ENCODE measurements around the gene SFTPA2.
"Not testable (repeated sequence)": the region's sequence is repeated elsewhere in the genome, so short reads cannot be mapped to it uniquely, and the experiment has no call there.

The SFTPA2 gene

DNA sequence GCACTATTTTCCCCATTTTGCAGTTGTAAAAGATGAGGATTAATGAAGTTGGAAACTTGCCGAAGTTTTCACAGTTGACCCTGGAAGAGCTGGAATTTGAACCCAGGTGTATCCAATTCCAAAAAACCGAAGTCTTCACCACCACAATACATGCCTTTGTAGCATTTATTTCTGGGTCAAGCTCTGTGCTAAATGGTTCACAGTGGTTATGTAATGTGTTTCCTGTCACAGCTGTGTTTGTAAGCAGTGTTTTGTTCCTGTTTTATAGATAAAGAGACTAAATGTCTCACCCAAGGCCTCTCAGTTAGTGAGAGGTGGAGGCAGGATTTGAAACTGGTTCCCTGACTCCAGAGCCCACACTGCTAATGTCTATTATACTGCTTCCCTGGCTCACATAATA, 17.6 kb downstream of the SFTPA2 start:
- no peaks in the 10 kb centered on the region for H3K36me3 Mint-ChIP-seq
- H3K9me3 Mint-ChIP-seq, result no peaks in the 10 kb centered on the region
- H3K4me1 Mint-ChIP-seq, result peaks cover 6% of the 10 kb centered on the region
- no peak overlapping the region for H3K4me3 Mint-ChIP-seq
- DNase-seq (ENCODE audit: low spot score in 2 of 2) (no peak), ATAC-seq (no peak)
- H3K27ac Mint-ChIP-seq, result no peak overlapping the region

DNA sequence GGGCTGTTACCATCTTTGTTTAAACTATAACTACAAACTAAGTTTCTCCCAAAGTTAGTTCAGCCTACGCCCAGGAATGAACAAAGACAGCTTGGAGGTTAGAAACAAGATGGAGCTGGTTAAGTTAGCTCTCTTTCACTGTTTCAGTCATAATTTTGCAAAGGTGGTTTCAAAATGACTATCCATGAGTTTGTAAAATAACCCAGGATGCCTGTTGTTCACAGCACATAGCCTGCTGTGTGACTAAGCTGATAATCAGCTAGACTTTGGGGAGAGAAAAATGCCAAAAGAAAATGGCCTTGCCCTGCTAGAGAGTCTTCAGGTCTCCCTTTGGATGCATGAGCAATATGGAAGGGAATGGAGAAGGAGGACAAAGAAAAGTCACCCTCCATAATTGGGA, 19.3 kb downstream of the SFTPA2 start:
- H3K4me1 Mint-ChIP-seq; H3K27ac Mint-ChIP-seq; H3K4me3 Mint-ChIP-seq; DNase-seq (ENCODE audit: low spot score in 2 of 2); H3K9me3 Mint-ChIP-seq; H3K36me3 Mint-ChIP-seq: not testable (repeated sequence)
- ATAC-seq, result peak; percentile 89

DNA sequence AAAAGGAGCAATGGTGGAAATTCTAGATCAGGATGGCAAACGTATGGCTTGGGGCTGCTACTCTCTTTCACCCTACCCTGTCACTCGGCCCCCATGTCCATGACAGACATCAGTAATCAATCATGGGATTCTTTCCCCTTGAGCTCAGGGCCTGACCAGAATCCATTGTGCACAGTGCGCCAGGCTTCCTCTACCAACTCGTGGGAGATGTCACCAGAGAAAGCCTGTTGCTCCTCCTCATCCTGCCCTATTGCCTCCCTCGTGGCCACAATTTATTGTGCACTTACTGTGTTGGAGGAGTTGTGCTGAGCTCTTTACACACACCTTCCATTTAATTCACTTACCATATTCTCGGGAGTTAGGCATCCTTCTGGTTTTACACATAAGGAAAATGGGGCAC, 21.9 kb downstream of the SFTPA2 start:
- H3K4me1 Mint-ChIP-seq; H3K36me3 Mint-ChIP-seq; H3K27ac Mint-ChIP-seq; H3K9me3 Mint-ChIP-seq; H3K4me3 Mint-ChIP-seq; DNase-seq (ENCODE audit: low spot score in 2 of 2); ATAC-seq: not testable (repeated sequence)

DNA sequence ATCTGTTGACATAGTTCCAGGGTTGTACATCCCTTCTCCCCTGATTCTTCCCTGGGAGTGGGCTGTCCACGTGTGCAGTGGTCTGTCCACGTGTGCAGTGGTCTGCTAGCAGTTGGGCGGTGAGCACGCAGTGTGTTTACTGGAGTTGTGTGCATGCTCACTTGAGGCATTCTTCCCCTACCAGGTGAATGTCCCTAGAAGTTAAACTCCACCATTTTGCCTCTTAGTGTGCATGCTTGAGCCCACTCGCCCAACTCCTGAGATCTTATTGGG, 26.4 kb downstream of the SFTPA2 start:
- not testable (repeated sequence) for DNase-seq (ENCODE audit: low spot score in 2 of 2); H3K4me1 Mint-ChIP-seq; H3K4me3 Mint-ChIP-seq; ATAC-seq; H3K9me3 Mint-ChIP-seq; H3K27ac Mint-ChIP-seq; H3K36me3 Mint-ChIP-seq

DNA sequence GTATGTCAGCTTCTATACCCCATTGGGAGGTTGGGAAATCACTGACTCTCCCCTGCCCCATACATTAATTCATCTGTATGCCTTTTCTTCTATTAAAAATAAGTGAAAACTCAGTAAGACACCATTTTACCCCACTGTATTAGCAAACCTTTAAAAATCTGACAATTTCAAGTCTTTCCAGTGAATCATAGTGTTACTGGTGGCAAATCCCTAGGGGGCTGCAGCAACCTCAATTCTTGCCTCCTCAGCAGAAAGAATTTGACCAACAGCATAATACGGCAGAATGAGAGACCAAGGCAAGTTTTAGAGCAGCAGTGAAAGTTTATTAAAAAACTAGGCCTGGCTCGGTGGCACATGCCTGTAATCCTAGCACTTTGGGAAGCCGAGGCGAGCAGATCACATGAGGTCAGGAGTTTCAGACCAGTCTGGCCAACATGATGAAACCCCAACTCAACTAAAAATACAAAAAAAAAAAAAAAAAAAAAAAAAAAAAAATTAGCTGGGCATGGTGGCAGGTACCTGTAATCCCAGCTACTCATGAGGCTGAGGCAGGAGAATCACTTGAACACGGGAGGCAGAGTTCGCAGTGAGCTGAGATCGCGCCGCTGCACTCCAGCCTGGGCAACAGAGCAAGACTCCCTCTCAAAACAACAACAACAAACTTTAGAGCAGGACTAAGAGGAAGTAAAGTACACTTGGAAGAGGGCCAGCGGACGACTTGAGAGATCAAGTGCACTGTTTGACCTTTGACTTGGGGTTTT, 26.9 kb downstream of the SFTPA2 start:
- H3K4me3 Mint-ChIP-seq; ATAC-seq; H3K9me3 Mint-ChIP-seq; H3K27ac Mint-ChIP-seq; H3K36me3 Mint-ChIP-seq; DNase-seq (ENCODE audit: low spot score in 2 of 2); H3K4me1 Mint-ChIP-seq: not testable (repeated sequence)

DNA sequence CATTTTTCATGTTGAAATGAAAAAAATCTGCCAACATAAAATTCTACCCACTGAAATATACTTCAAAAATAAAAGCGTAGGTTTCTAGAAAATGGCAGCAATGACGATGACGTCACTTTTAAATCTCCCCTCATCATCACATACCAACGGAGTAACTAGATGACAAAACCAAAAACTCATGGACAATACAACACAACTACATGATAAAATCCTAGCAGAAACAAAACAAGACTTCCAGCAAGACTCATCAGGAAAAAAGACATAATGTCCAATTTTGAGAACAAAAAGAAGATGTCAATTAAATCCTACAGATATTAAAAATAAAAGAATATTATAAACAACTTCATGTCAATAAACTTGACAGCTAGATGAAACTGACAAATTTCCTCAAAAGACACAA, 31.9 kb downstream of the SFTPA2 start:
- H3K27ac Mint-ChIP-seq; H3K4me3 Mint-ChIP-seq; H3K4me1 Mint-ChIP-seq; ATAC-seq; H3K36me3 Mint-ChIP-seq; DNase-seq (ENCODE audit: low spot score in 2 of 2); H3K9me3 Mint-ChIP-seq: not testable (repeated sequence)

DNA sequence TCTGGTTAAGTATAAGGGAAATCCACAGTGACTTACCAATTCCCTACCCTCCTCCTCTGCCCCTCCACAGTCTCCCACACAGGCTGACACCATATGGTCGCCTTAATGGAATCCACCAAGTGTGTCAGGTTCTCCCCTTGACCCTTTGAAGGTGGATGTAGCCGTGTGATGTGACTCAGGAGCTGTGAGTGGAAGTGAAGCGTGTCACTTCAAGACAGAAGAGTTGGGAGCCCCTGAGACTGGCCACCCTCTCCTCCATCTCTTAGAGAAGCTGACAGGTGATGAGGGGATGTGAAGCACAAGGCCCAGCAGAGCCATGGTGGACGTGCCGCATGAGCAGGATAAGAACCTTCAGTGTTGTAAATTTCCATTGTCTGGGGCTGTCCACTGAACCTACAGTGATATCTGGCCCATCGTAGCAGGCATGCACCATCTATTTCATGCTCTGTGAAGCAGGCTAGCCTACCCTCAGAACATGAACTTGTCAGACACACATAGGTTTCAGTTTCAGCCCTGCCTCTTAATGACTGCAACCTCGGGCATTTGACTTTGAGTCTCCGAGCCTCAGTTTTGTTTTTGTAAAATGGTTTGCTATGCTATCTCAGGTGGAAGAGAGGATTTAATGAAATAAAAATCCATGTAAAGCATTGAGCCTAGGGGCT, 35.0 kb downstream of the SFTPA2 start:
- H3K36me3 Mint-ChIP-seq; H3K27ac Mint-ChIP-seq; H3K9me3 Mint-ChIP-seq; H3K4me3 Mint-ChIP-seq; DNase-seq (ENCODE audit: low spot score in 2 of 2); H3K4me1 Mint-ChIP-seq: not testable (repeated sequence)
- peak; percentile 41 for ATAC-seq

DNA sequence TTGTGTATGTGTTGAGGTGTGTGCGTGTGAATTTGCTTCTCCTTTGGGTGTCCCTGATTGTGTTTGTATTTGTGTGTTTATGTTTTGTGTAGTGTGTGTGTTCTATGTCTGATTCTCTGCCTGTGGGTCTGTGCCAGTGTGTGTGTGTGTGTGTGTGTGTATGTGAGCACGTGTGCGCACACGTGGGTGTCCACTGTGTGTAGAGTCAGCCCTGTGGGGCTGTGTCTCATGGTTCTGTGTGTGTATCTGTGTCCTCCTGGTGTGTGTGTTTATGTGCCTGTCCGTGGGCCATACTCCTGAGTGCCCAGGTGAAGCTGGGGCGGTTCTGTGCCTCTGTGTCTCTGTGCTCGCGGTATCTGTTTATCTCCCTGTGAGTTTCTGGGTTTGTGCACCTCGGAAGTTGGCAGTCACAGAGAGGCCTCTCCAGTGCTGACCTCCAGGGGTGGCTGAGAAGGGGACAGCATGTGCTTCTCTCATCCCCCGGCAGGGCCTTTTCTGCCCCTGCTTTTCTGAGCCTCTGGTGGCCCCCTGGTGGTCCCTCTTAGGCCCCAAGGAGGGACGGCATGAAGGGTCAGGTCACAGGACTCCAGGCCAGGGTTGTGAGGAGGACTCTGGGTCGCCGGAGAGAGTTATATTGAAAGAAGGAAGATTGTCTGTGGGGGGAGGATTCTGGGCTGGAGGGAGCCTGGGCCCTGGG, 36.9 kb downstream of the SFTPA2 start:
- not testable (repeated sequence) for H3K4me1 Mint-ChIP-seq; DNase-seq (ENCODE audit: low spot score in 2 of 2); H3K27ac Mint-ChIP-seq; H3K36me3 Mint-ChIP-seq; H3K9me3 Mint-ChIP-seq; H3K4me3 Mint-ChIP-seq
- peak; percentile 9 for ATAC-seq

DNA sequence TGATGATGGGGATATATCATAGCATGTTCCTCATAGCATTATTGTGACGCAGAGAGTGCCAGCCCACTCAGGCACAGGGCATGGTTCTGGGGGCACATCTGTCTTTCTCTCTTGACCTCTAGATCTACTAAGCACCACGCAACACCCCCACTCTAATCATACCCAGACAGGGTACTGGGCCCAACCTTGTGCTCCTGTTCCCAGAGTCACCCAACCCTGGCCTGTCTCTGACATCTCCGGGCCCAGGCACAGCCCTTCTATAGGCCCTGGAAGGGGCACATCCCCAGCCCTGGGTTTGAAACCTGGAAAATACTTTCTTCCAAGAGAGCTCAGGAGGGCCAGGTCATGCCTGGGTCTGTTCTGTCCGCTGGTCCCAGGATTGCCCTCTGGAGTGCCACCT, 37.7 kb downstream of the SFTPA2 start:
- not testable (repeated sequence) for DNase-seq (ENCODE audit: low spot score in 2 of 2); H3K9me3 Mint-ChIP-seq; H3K27ac Mint-ChIP-seq; H3K4me3 Mint-ChIP-seq; H3K4me1 Mint-ChIP-seq; H3K36me3 Mint-ChIP-seq
- peak; percentile 46 for ATAC-seq

DNA sequence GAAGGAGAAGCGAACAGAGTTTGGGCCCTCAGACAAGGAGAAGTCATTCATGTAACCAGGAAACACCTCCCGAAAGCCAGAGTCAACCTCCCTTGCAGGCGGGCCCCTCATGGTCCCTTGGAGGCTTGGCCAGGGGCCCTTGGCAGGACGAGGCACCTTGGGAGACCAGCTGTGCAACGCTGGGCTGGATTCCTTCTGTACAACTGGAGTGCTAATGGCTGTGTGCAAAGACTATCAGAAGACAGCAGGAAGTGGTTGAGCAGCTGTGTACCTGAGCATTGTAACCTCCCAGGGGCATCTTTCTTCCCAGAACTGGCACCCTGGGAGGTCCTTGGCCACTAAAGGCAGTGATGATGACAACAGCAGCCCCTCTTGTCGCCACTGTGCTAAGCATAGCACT, 38.5 kb downstream of the SFTPA2 start:
- not testable (repeated sequence) for H3K36me3 Mint-ChIP-seq; DNase-seq (ENCODE audit: low spot score in 2 of 2); H3K9me3 Mint-ChIP-seq; H3K27ac Mint-ChIP-seq; H3K4me3 Mint-ChIP-seq; H3K4me1 Mint-ChIP-seq
- ATAC-seq, result peak; percentile 19

DNA sequence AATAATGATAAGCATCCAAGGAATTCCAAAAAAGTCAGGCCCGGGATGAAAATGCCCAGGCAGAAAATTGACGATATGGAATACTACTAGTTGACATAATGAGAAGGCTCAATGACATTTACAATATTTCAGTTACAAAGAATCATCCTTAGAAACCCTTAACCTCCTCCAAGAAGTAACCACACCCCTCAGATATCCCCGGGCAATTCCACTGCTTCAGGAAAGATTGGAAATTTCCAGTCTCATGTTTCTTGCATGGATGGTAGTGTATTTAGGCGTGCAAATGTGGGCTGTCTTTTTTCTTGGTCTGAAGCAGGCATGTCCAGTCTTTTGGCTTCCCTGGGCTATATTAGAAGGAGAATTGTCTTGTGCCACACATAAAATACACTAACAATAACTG, 42.6 kb downstream of the SFTPA2 start:
- not testable (repeated sequence) for DNase-seq (ENCODE audit: low spot score in 2 of 2); H3K36me3 Mint-ChIP-seq; H3K4me3 Mint-ChIP-seq; H3K27ac Mint-ChIP-seq; H3K9me3 Mint-ChIP-seq; ATAC-seq; H3K4me1 Mint-ChIP-seq

DNA sequence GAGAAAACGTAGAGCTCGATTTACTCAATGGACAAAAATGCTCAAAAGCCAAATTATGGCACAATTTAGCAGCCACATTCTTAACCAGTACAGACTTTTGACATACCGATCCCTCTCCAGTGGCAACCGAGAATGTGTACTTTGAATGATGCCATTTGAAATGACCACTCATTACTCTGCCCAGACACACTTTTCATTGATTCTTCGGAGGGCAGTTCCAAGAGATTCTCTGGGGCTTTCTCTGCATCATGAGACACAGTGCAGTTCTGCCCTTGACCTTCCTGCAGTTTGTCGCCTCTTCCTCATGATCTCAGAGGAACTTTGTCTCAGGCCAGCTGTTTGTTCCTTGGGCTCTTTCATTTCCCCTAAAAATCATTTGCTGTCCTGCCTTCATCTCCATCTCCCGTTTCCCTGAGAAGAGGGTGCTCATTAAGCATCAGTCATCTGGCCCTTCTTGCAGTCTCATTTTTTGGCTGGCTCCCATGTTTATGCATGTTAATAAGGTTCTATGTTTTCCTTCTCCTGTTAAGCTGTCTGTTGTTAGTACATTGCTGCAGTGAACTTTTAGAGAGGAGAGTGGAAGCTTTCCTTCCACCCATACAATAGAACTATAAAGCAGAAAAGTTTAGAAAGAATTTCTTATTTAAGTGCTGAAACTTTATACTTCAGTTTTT, 43.5 kb downstream of the SFTPA2 start:
- H3K36me3 Mint-ChIP-seq; DNase-seq (ENCODE audit: low spot score in 2 of 2); H3K4me1 Mint-ChIP-seq; ATAC-seq; H3K27ac Mint-ChIP-seq; H3K4me3 Mint-ChIP-seq; H3K9me3 Mint-ChIP-seq: not testable (repeated sequence)

DNA sequence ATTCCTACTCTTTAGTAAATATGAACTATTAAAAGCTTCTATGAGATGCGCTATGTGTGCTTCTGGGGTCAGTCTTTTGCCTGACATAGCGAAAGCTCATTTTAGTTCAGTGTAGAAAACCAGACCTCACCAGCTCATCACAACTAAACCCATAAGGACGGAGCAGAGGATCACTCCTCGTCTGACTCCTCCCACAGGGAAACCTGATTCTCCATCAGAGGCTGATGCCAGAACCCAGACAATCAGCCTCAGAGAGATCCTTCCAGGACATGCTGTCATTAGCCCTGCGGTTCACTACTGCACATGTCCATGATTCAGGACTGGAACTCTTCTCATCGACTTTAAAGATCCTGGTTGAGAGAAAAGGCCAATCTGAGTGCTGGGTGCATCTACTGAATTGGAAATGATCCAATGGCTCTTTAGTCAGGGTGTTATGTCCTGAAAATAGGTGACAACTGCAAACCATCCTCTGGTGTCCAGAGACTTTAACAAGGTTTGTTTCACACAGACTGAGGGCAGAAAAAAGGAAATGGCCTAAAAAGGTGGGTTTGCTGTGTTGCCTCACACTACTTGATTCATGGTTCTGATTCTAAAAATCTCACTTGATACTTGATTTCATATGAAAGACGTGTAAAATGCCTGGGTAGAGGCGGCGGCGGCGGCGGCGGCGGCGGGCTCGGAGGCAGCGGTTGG, 48.2 kb downstream of the SFTPA2 start, which contains the start of gene EIF5AL1:
TSS of gene EIF5AL1 (plus strand) at position 643 of the 693 bp plus-strand sequence. CDS start 117 bp downstream, outside the sequence.
- ATAC-seq; H3K9me3 Mint-ChIP-seq; H3K36me3 Mint-ChIP-seq; H3K27ac Mint-ChIP-seq; H3K4me3 Mint-ChIP-seq; H3K4me1 Mint-ChIP-seq; DNase-seq (ENCODE audit: low spot score in 2 of 2): not testable (repeated sequence)

DNA sequence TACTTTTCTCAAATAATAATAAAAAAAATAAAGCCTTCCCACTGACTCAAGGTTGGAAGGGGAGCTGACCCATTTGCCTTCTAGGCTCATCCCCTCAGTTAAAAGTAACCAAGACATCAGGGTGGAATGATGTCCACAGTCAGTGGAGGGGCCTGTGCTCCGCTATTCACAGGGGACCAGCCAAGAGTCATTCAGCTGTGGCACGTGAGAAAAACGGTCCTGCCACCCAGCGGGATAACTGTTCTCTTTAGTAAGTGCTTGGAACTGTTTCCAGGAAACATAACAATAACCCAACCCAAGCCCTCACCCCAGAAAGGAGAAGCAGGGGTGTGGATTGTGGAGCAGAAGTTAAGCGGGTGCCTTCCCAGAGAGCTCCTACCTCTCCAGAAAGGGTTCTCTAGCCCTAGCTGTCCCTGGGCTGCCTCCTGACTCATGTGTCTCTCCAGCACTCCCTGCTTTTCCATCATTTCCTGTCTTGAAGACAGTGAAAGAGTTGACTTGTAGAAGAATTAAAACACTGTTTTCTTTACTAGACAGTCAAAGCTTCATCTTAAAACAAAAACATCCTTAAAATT, 50.2 kb downstream of the SFTPA2 start:
- DNase-seq (ENCODE audit: low spot score in 2 of 2); H3K27ac Mint-ChIP-seq; H3K36me3 Mint-ChIP-seq; H3K4me3 Mint-ChIP-seq; H3K9me3 Mint-ChIP-seq; ATAC-seq: not testable (repeated sequence)
- peaks cover 12% of the 10 kb centered on the region for H3K4me1 Mint-ChIP-seq

Data from stimulated activated effector memory CD8-positive, alpha-beta T cell treated with anti-CD3 and anti-CD28 coated beads, Interleukin-12 subunit alpha, Interleukin-12 subunit beta, amount 100 ng/mL, for 72 hours (primary cell).